ENCODE results near the gene COX10. TPM values are rescaled to one million over a fixed set of nuclear protein-coding genes. Genes with fewer than 3 reads are reported as not detected.

The COX10 gene
- total RNA-seq, 2 experiments from 2014 or later = 24.0 to 29.6 TPM

DNA sequence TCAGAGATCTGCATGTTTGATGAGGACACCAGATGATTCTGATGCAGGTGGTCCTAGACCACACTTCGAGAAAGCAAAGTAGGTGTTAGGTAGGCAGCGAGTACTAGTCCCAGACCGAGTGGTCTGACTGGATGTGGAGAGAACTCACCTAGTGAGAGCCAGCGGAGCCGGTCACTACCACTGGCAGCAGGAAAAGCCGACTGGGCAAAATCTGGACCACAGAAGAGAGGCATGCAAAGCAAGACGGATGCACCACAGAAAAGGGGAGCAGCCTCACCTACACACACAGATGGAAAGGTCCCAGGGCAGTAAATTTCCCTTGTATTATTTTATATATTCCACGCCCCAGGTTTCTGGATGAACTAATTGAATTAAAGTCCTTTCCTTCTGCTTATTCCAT is 13.5 kb downstream of the COX10 start:
- H3K36me3 Mint-ChIP-seq (ENCODE audit: low read depth) = peaks cover 45% of the 10 kb centered on the region
- ChIA-PET CTCF (no interaction called here), POLR2A (no interaction called here)
- no peak overlapping the region for H3K4me3 Mint-ChIP-seq
- H3K27ac Mint-ChIP-seq = no peak overlapping the region
- H3K9me3 Mint-ChIP-seq = no peaks in the 10 kb centered on the region
- H3K27me3 Mint-ChIP-seq = no peaks in the 10 kb centered on the region
- peaks cover 23% of the 10 kb centered on the region for H3K4me1 Mint-ChIP-seq
- no peak for DNase-seq

DNA sequence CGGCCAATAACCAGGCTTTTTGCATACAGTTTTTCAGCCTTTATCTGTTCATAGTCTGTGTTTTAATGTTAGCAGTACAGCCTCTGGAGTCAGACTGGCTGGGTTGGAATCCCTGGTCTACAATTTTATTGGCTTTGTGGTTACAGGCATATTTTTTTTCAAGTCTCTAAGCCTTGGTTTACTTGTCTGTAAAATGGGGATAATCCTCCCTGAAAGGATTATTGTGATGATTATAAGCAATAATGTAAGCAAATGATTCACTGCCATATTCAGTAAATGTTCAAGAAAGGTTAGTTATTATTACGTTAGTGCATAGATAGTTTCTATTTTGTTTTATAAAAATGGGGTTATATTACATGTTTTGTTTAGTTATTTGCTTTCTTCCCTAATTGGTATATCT is 15.7 kb downstream of the COX10 start:
- H3K27ac Mint-ChIP-seq = no peak overlapping the region
- no peak overlapping the region for H3K4me3 Mint-ChIP-seq
- H3K4me1 Mint-ChIP-seq = peaks cover 16% of the 10 kb centered on the region
- no peaks in the 10 kb centered on the region for H3K9me3 Mint-ChIP-seq
- ChIA-PET CTCF (no interaction called here), POLR2A (no interaction called here)
- no peaks in the 10 kb centered on the region for H3K27me3 Mint-ChIP-seq
- no peak for DNase-seq
- peaks cover 52% of the 10 kb centered on the region for H3K36me3 Mint-ChIP-seq (ENCODE audit: low read depth)

- ChIA-PET POLR2A (no interaction called here), CTCF (no interaction called here)
- DNase-seq = no peak
- Mint-ChIP-seq H3K36me3 (ENCODE audit: low read depth) (peaks cover 46% of the 10 kb centered on the region), H3K27me3 (no peaks in the 10 kb centered on the region), H3K4me1 (peaks cover 12% of the 10 kb centered on the region), H3K27ac (no peak overlapping the region), H3K9me3 (no peaks in the 10 kb centered on the region), H3K4me3 (no peak overlapping the region)
Measured at GRCh38 chr17:14086189-14086588, 16.9 kb downstream of the COX10 start.

DNA sequence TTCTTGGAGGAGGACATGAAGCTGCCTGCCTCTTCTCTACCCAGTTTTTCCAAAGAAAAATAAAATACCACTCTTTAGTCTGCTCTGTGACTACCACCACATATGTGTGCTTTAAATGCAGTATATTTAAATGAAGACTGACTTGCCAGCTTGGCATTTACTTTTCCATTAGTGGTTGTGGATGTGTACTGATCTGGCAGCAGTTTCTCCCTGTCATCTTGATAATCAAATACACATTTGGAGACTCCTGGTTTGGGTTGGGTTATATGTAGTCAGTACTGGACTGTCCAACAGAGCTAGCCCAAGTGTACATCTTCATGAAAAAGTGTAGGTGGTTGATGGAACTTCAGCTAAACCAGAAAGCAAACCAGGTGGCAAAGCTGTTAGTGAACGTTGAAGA is 19.9 kb downstream of the COX10 start:
- H3K4me1 Mint-ChIP-seq = peaks cover 25% of the 10 kb centered on the region

GRCh38 chr17:14091367-14091766 is 22.1 kb downstream of the COX10 start:
- H3K27ac Mint-ChIP-seq = no peak overlapping the region
- DNase-seq = no peak
- no peak overlapping the region for H3K4me3 Mint-ChIP-seq
- no peaks in the 10 kb centered on the region for H3K9me3 Mint-ChIP-seq
- POLR2A ChIA-PET = no interaction called here
- CTCF ChIA-PET = interaction anchor here (0.7 kb wide), 1 partner anchor 9 kb away, joined by 3 read pairs; no protein-coding TSS in a partner anchor
- H3K27me3 Mint-ChIP-seq = no peaks in the 10 kb centered on the region
- H3K36me3 Mint-ChIP-seq (ENCODE audit: low read depth) = peaks cover 50% of the 10 kb centered on the region
- peaks cover 29% of the 10 kb centered on the region for H3K4me1 Mint-ChIP-seq

More for the DNA sequence above, 19.9 kb downstream of the COX10 start:
- POLR2A ChIA-PET = no interaction called here
- Mint-ChIP-seq H3K36me3 (ENCODE audit: low read depth) (peaks cover 45% of the 10 kb centered on the region), H3K4me3 (no peak overlapping the region), H3K27ac (no peak overlapping the region), H3K27me3 (no peaks in the 10 kb centered on the region), H3K9me3 (no peaks in the 10 kb centered on the region)
- DNase-seq = no peak
- CTCF ChIA-PET = interaction anchor here (1.0 to 1.8 kb wide), 3 partner anchors 8 to 14 kb away, joined by 3 to 4 read pairs (median 4); no protein-coding TSS in a partner anchor

- Mint-ChIP-seq H3K4me1 (peaks cover 21% of the 10 kb centered on the region), H3K27me3 (no peaks in the 10 kb centered on the region), H3K9me3 (no peaks in the 10 kb centered on the region), H3K36me3 (ENCODE audit: low read depth) (peaks cover 37% of the 10 kb centered on the region), H3K27ac (no peak overlapping the region), H3K4me3 (no peak overlapping the region)
- no peak for DNase-seq
- CTCF ChIA-PET = no interaction called here
- POLR2A ChIA-PET = interaction anchor here (0.6 kb wide), 1 partner anchor 207 kb away, joined by 4 read pairs; no protein-coding TSS in a partner anchor
Measured at GRCh38 chr17:14092808-14093207, 23.5 kb downstream of the COX10 start.

GRCh38 chr17:14094676-14095601 is 25.6 kb downstream of the COX10 start:
- no peaks in the 10 kb centered on the region for H3K27me3 Mint-ChIP-seq
- H3K9me3 Mint-ChIP-seq = no peaks in the 10 kb centered on the region
- peaks cover 19% of the 10 kb centered on the region for H3K36me3 Mint-ChIP-seq (ENCODE audit: low read depth)
- DNase-seq = no peak
- ChIA-PET CTCF (interaction anchor here (1.1 kb wide), 2 partner anchors 9 to 104 kb away, joined by 3 read pairs; no protein-coding TSS in a partner anchor), POLR2A (no interaction called here)
- H3K27ac Mint-ChIP-seq = no peak overlapping the region
- H3K4me1 Mint-ChIP-seq = peaks cover 20% of the 10 kb centered on the region
- no peak overlapping the region for H3K4me3 Mint-ChIP-seq

DNA sequence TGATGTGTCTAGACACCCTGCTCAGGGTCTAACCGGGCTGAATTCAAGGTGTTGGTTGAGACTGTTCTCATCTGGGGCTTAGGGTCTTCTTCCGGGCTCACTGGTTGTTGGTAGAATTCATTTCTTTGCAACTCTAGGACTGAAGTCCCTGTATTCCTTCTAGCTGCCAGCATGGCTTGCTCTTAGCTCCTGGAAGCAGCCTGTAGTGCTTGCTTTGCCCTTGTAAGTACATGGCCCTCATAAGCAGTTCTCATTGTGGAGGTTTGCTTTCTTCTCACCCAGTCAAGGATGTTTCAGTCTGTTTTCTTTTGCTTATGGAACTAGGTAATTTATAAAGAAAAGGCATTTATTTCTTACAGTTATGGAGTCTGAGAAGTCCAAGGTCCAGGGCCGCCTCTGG is 26.3 kb downstream of the COX10 start:
- no peaks in the 10 kb centered on the region for H3K27me3 Mint-ChIP-seq
- H3K4me3 Mint-ChIP-seq = no peak overlapping the region
- ChIA-PET POLR2A (no interaction called here), CTCF (interaction anchor here (1.1 kb wide), 2 partner anchors 9 to 103 kb away, joined by 3 read pairs; no protein-coding TSS in a partner anchor)
- no peak overlapping the region for H3K27ac Mint-ChIP-seq
- H3K4me1 Mint-ChIP-seq = peaks cover 20% of the 10 kb centered on the region
- DNase-seq = no peak
- H3K9me3 Mint-ChIP-seq = no peaks in the 10 kb centered on the region
- peaks cover 16% of the 10 kb centered on the region for H3K36me3 Mint-ChIP-seq (ENCODE audit: low read depth)

DNA sequence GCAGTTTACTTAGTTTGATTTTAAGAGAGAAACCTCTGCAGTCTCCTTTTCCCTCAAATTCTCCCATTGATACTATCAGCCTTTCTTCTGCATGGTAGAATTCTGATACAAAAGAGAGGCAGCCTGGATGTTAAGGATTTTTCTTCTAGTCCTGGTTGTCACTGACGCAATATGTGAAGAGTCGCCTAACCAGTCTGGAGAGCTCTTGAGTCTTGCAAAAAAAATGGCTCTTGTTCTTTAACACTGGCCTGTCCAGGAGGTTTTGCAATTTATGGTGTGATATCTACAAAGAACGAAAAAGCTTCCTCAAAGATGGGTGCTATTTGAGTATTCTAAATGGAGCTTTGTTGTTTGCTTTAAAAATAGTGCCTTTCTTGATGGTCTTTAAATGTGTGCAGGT is 28.9 kb downstream of the COX10 start:
- peaks cover 9% of the 10 kb centered on the region for H3K4me1 Mint-ChIP-seq
- H3K36me3 Mint-ChIP-seq (ENCODE audit: low read depth) = peaks cover 21% of the 10 kb centered on the region
- no peak for DNase-seq
- H3K9me3 Mint-ChIP-seq = no peaks in the 10 kb centered on the region
- H3K27me3 Mint-ChIP-seq = no peaks in the 10 kb centered on the region
- H3K4me3 Mint-ChIP-seq = no peak overlapping the region
- POLR2A ChIA-PET = no interaction called here
- no peak overlapping the region for H3K27ac Mint-ChIP-seq
- CTCF ChIA-PET = interaction anchor here (0.9 kb wide), 1 partner anchor 28 kb away, joined by 3 read pairs; no protein-coding TSS in a partner anchor

GRCh38 chr17:14101976-14102375 is 32.7 kb downstream of the COX10 start:
- Mint-ChIP-seq H3K27ac (no peak overlapping the region), H3K36me3 (ENCODE audit: low read depth) (peaks cover 16% of the 10 kb centered on the region), H3K4me1 (peaks cover 4% of the 10 kb centered on the region), H3K27me3 (no peaks in the 10 kb centered on the region), H3K9me3 (no peaks in the 10 kb centered on the region), H3K4me3 (no peak overlapping the region)
- DNase-seq = no peak
- ChIA-PET POLR2A (no interaction called here), CTCF (interaction anchor here (1.0 to 1.6 kb wide), 2 partner anchors 10 to 16 kb away, joined by 3 to 5 read pairs; no protein-coding TSS in a partner anchor)

DNA sequence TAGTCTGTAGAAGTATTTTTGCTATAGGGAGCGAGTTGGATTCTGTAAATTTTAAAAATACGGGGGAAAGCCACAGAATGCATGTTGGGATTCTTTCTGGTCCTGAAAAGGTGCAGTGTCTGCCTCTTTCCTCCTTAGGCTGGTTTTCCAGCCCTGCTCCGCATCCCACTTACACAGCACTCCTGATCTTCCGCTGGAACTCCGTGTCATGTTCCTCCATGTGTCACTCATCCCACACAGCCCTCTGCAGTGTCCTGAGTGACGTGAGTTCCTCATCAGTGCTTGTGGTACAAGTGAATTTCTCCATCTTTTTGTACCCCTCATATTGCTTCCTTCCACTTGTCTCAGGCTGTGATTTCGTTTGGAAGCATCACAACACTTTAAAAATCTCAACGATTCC is 34.5 kb downstream of the COX10 start:
- no peak for DNase-seq
- POLR2A ChIA-PET = interaction anchor here (0.6 kb wide), 1 partner anchor 249 kb away, joined by 3 read pairs; no protein-coding TSS in a partner anchor
- no peaks in the 10 kb centered on the region for H3K9me3 Mint-ChIP-seq
- H3K4me1 Mint-ChIP-seq = peaks cover 20% of the 10 kb centered on the region
- no peak overlapping the region for H3K27ac Mint-ChIP-seq
- no peaks in the 10 kb centered on the region for H3K27me3 Mint-ChIP-seq
- CTCF ChIA-PET = interaction anchor here (0.9 kb wide), 1 partner anchor 14 kb away, joined by 3 read pairs; no protein-coding TSS in a partner anchor
- H3K4me3 Mint-ChIP-seq = no peak overlapping the region
- H3K36me3 Mint-ChIP-seq (ENCODE audit: low read depth) = peaks cover 30% of the 10 kb centered on the region

- Mint-ChIP-seq H3K36me3 (ENCODE audit: low read depth) (peaks cover 30% of the 10 kb centered on the region), H3K27me3 (no peaks in the 10 kb centered on the region)
- CTCF ChIA-PET = interaction anchor here (0.7 kb wide), 1 partner anchor 10 kb away, joined by 3 read pairs; no protein-coding TSS in a partner anchor
Measured at GRCh38 chr17:14104734-14105133, 35.4 kb downstream of the COX10 start.

DNA sequence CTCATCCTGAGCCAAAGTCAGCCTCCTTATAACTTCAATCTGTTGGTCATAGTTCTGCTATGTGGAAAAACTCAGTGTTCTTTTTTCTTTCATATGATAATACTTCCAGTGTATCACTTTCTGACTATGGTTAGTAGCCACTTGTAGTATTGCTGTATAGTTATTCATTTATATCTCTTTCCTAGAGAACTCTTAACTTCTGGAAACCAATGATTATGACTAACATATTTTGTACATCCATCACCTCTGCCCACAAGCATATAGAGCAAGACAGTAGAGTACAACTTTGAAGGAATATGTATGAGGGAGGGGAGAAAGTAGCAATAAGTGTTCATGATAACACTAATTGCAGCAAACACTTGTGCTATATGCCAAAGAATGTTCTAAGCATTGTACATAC is 38.6 kb downstream of the COX10 start:
- H3K9me3 Mint-ChIP-seq = no peaks in the 10 kb centered on the region
- ChIA-PET CTCF (no interaction called here), POLR2A (interaction anchor here (0.7 kb wide), 1 partner anchor 16 kb away, joined by 3 read pairs; no protein-coding TSS in a partner anchor)
- H3K4me1 Mint-ChIP-seq = peaks cover 24% of the 10 kb centered on the region
- DNase-seq = no peak
- H3K36me3 Mint-ChIP-seq (ENCODE audit: low read depth) = peaks cover 28% of the 10 kb centered on the region
- H3K4me3 Mint-ChIP-seq = no peak overlapping the region
- H3K27me3 Mint-ChIP-seq = no peaks in the 10 kb centered on the region
- H3K27ac Mint-ChIP-seq = no peak overlapping the region

More at GRCh38 chr17:14104734-14105133, 35.4 kb downstream of the COX10 start:
- Mint-ChIP-seq H3K9me3 (no peaks in the 10 kb centered on the region), H3K4me1 (peaks cover 20% of the 10 kb centered on the region), H3K4me3 (no peak overlapping the region), H3K27ac (no peak overlapping the region)
- POLR2A ChIA-PET = no interaction called here
- DNase-seq = no peak
